NOMO-1 (cell line): ENCODE measurements around the gene SALL2.
"Not testable (repeated sequence)": the region's sequence is repeated elsewhere in the genome, so short reads cannot be mapped to it uniquely, and the experiment has no call there.

Experiments
- DNase-seq, 2 experiments: peaks; one replicate each; lab custom pipeline; 2025; ENCODE audit not compliant: unreplicated experiment in 2 of 2; lab: John Stamatoyannopoulos, UW

Gene SALL2

DNA sequence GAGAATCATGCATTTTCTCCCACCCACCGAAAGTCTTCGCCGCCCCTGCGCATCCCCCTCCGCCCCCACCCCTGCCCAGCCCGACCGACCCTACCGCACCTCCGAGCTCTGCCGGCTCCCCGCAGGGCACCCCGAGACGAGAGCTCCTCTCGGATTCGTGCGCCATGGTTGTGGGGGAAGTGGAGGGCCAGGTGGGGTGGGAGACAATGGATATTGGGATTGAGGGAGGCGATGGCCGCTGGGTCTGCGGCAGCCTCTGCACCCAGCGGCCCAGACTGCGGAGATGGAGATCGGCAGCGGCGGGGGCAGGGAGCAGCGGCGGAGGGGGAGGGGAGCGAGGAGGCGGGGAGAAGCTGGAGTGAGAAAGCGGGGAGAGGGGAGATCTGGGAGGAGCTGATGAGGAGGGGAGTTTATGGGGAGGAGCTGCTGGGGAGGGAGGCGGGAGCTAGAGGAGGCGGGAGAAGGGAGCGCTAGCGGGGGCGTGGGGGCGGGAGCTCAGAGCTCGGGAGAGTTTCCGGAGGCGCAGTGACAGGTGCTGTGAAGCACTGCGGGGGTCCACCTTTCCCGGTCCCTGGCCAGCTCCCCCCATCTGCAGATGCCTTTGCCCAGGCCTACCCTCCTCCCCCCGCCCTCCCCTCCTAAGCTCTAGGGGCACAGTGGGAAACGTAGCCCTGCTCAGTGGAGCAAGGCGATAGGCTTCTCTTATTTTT, at the start of gene SALL2:
TSS of gene SALL2 (minus strand) at position 385 of the 710 bp plus-strand sequence. CDS start at position 166, 219 bp downstream.
- no peak for DNase-seq

DNA sequence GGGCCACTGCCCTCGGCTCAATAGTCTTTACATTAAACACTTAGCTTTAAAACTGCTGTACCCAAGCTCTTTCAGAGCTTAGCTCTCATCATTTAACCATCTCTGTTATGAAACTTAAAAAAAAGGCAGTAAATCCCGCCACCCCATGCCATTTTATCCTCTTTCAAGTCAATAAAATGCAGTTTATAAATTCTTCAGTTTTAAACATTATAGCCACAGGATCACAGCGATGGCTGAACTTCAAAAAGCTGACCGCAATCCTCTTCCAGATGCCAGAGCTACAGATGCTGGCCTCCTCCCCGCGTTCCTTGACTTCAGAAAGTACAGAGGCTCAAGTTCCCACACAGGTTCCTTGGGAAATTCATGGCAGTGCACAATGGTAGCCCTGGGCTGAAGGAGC, 49.5 kb upstream of the SALL2 start:
- DNase-seq: no peak

DNA sequence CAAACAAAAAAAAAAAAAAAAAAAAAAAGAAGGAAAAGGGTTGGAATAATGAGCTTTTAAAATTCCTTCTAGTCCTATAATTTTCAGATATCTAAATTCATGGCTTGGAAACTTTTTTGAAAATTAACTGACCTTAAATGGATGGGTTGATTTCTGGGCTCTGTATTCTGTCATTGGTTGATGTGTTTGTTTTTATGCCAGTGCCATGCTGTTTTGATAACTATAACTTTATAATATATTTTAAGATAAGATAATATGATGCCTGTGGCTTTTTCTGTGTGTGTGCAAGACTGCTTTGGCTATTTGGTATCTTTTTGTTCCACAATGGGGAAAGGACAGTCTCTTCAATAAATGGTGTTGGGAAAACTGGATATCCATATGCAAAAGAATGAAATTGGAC, 46.5 kb upstream of the SALL2 start:
- DNase-seq: no peak

DNA sequence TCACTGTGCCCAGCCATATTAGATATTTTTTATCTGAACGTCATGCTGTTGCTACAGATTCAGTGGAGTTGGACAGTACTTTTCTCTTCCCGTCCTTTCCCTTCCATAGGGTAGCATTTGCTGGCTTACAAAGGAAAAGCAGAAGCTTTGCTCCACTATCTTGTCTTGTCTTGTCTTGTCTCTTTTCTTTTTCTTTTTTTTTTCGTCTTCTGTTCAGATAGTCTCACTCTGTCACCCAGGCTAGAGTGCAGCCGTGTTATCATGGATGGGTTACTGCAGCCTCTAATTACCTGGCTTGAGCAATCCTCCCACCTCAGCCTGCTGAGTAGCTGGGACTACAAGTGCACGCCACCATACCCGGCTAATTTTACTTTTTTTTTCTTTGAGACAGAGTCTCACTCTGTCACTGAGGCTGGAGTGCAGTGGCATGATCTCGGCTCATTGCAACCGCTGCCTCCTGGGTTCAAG, 32.6 kb upstream of the SALL2 start:
- no peak for DNase-seq

DNA sequence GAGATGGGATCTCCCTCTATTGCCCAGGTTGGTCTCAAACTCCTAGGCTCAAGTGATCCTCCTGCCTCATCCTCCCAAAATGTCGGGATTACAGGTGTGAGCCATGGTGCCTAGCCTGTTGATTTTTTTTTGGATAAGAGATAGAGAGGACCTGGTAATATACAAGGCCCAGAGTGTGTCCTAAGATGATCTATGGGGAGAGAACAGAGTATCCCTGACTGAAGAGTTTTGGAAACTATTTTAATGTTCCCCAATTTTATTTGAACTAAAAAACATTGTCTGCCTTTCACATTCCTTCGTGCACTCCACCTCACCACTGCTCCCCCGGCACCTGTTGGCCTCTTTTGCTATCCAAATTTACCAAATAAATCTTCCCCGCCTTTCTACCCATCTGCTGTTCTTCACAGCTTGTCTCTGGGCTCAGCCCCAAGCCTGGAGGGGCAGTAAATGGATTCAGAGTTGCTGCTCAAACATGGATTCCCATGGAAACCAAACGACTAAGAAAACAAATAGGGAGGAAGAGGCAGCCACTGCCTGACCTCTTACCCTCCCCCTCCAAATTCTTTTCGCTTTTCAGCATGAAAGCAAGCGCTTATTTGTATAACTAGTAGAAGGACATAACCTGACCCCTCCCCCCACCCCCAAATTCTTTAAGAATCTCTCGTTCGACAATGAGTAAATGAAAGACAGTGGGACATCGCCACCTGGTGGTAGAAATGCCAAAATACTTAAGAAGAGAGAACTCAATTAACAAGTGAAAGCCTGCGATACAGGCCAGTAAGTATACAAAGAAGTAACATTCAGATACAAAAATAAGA, 31.1 kb upstream of the SALL2 start:
- DNase-seq: peak; percentile 15 to 79

DNA sequence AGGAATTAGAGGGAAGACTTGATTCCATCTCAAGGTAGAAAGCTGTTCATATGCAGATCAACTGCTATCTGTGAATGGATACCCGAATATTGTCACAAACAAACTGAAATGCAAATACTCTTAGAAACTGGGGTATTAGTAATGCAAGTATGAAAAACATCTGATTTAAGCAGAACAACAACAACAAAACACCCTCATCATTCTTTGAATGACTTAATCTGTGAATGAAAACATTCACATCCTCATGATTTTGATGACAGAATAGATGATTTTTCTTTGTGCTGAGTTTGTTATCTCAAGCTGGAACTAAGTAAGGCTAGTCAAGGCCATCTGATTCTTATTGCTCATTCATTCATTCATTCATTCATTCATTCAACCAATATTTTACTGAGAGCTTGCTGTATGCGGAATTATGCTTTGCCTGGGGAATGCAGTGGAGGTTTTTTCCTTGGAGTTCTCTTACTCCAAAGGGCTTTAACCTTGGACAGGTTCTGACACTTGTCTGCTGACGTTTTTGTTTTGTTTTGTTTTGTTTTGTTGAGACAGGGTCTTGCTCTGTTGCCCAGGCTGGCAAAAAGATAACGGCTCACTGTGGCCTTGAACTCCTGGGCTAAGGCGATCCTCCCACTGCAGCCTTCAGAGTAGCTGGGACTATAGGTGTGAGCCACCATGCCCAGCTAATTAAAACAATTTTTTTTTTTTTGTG, 30.4 kb upstream of the SALL2 start:
- no peak for DNase-seq

DNA sequence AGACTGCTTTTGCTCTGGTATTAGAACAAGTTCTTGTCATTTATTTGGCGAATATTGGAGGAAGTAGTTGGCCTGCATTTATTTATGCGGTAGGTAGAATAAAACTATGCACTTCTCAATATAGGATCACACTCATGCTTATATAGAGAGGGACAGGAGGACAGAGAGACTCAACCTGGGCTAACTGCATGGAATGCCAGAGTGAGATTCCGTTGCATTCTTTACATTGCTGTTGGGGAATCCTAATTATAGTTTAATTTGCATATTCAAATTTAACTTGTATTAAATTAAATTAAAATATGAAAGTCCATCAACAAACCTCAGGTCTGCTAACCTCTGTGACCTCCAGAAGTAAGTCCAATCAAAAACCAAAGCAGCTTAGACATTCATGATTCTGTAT, 27.1 kb upstream of the SALL2 start:
- no peak for DNase-seq

DNA sequence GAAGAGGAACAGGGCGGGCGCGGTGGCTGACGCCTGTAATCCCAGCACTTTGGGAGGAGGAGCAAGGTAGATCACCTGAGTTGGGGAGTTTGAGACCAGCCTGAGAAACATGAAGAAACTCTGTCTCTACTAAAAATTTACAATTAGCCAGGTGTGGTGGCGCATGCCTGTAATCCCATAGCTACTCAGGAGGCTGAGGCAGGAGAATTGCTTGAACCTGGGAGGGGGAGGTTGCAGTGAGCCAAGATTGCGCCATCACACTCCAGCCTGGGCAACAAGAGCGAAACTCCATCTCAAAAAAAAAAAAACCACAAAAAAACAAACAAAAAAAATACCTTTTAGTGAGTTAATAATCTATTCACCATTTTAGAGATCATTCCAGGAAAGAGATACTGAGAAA, 18.4 kb upstream of the SALL2 start:
- DNase-seq: not testable (repeated sequence)

DNA sequence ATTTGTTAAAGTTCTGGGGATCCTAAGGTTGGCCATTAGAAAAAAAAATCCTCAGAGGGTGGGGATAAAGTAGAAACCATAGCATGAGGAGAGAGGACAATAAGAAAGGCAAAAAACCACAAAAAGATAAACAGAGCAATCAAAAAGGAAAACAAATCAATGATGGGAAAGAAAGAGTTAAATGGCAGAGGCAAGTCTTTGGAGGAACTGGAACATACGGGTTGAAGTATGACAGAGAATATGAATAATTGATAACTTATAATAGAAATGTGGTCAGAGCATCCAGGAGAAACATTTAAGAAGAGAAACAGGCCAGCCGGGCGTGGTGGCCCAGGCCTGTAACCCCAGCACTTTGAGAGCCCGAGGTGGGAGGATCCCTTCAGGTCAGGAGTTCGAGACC, 17.8 kb upstream of the SALL2 start:
- no peak for DNase-seq

DNA sequence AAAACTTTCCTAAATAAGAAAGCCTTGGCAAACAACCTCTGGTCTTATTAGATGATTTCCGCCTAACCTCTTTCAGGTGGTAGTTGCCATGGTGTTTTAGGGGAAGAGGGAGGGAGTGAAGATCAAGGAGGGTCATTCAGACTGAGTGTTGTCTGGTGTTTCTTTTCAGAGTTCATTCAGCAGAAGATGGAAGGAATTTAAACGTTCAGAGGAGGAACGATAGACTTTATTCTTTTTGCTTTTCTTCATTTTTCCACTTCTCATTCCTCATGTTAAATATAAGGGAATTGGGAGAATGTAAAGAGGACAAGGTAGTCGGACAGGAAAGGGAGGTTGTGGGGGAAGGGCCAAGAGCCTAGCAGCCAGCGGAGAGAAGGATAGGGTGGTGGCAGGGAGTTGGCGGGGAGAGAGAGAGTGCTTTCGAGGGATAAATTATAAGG, 17.4 kb upstream of the SALL2 start:
- no peak for DNase-seq

DNA sequence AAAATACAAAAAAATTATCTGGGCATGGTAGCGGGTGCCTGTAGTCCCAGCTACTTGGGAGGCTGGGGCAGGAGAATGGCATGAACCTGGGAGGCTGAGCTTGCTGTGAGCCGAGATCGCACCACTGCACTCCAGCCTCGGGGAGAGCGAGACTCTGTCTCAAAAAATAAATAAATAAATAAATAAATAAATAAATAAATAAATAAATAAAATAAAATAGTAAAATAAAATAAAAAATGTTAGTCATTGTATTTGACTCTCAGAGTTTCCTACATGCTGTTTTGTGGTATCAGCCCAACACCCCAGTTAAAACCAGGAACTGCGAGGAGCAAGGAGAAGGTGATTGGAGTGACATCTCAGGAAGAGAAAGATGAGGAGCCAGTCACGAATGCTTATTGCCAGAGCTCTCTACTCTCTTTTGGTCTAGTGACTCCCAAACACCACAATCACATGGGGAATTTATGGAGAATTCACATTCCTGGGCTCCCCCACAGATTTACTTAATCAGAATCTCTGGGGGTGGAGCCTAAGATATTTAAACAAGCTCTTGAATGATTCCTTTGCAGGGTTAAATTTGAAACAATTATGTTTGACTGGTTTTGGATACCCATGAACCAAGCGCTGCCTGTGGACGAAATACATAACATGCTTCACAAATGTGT, 15.4 kb upstream of the SALL2 start:
- no peak for DNase-seq

DNA sequence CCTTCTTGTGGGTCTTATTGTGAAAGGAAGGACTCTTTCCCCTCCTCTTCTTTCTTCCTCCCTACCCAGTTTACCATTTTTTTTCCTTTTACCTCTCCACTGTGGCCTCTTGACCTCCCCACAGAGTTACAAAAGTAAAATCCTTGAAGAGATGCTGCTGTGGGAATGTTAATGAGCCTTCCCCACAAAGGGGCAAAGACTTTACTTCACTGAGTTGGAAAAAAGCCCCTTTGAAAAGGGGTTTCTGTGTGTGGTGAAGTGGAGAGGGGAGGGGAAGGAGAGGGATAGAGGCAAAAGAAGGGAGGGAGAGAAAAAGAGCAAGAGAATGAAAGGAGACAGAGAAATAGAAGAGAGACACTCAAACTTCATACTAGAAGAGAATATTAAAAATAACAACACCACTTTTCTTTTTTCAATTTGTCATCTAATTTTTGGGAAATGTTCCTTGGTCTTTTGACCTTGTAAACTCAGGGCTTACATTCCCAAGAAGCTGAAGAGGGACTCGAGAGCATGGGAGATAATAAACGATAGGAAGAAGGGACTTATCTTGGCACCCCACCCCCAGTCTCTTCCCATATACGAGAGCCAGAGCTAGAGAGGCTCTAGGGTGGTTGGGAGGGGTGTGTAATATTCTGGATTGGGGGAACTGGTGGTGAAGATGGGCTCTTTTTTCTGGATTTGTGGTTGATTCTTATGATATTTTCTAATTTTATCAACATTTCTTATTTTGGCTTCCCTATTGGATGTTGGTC, 13.2 kb upstream of the SALL2 start:
- DNase-seq: no peak

DNA sequence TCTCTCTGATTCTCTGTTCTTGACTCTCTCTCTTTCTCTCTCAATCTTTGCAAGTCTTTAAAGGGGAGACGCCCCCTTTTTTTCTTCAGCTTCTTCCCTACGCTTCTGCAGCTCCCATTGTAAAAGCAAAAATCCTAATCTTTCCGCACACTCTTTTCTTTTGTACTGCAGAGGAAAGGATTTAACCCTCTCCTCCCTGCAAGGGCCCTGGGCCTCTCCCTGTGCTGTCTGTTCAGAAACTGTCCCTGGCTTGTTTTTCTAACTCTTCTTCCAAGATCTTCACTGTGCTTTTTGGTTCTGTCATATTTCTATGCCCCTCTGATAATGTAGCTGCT, 10.9 kb upstream of the SALL2 start:
- no peak for DNase-seq

DNA sequence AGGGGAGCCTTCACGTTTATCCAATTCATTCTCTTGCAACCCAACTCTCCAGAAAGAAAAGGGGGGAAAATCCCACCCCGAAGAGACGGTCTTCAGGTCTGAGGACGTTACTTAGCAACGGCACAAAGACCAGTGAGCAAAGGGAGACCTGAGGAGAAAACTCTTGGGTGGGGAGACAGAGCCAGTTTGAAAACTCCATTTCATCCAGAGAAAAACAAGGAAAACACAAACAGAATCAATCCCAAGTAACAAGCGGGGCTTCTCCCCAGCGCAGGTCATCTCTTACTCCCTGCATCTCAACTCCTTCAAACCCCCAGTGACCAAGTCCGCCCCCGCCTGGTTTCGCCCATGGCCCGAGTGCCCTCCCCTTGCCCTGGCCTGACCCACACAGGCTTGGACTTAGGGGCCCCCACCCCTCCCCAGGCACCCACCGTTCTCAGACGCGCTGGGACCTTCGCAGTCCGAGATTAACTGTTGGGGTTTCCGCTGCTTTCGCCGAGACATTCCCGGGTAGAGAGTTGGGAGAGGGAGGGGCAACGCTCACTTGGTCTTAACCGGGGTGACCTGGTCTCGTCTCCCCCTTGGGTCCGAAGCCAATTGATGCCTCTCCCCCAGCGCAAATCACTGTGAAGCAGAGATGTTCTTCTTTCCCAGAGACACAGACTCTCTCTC, 10.4 kb upstream of the SALL2 start:
- no peak for DNase-seq

DNA sequence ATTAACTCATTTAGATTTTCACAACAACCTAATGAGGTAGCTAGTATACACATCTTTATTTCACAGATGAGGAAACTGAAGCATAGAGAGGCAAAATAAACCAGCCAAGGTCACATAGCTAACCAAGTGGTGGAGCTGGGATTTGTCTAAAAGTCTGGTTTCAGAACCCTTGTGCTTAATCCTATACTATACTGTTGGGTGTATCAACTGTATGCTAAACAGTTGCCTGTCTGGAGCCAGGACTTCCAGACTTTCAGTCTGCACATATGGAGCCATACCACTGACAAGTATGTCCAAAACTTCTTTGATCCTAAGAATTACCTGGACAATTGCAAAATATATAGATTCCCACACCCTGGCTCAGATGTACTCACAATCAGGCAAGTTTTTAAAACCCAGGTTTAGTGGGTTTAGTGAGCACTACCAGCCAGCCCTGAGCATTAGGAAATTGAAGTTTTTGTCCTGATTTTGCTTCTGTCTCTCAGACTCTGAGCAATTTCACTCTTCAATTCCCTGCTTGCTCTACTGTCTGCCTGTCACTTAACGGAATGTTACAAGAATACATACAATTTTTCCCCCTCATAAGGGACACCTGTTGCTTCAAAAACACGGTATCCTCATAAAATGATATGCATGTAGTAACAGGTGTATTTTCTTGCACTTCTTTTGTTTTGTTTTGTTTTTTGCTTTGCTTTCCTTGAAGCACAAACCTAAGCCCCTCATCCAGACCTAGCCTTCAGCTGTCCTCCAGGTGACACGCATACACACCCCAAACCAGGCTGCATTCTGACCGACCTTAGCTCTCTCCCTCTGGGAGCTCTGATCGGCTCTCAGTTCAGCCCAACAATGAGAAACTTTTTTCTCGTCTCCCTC, 9.6 kb upstream of the SALL2 start:
- no peak for DNase-seq

DNA sequence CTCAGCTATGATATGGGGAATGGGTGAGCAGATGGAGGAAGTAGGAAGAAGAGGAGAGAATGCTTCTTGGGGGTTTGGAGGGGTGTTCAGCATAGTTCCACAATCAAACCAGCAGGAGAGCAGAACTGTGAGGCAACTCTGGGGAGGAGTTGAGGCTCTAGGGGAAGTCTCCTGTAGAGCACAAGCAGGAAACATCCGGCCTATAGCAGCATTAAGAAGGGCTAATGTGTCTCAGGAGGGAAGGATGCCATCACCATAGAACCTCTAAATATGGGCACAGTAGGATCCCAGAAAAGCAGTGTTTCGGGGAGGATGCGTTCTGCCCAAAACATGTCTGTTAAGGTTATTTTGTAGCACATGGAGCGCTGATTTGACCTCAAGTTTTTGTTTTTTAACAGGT, 8.4 kb upstream of the SALL2 start:
- peak; percentile 19 to 51 for DNase-seq

DNA sequence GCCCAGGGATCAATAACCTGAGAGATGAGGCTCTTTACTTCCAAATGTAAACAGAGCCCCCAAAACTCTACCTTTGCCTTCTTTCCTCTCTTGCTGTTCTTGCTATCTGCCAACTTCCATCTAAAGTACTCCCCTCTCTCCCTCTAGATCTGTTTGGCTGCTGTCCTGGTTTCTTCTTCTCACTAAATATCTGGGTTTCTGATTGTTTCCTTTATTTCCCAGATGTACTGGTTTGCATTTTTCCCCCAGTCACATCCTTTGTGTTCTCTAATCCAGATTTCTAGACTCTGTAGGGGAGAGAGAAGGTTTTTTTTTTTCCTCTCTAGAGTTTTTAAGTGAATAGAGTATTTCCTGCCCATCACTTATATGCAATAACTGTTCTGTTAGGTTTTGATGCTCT, 7.1 kb upstream of the SALL2 start:
- DNase-seq: no peak

DNA sequence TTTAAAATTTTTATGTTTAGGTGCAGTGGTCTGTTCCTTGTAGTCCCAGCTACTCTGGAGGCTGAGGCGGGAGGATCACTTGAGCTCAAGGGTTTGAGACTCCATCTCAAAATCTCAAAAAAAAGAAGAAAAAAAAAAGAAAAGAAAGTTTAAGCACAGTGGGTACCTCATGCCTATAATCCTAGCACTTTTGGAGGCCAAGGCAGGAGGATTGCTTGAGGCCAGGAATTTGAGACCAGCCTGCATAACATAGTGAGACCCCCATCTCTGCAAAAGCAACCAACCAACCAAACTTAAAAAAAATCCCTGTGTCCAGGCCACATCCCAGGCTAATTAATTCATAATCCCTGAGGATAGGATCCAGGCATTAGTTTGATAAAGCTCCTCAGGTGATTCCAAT, 3.4 kb upstream of the SALL2 start:
- DNase-seq: no peak
